GM19397 (cell line): ENCODE measurements around the gene REEP6.
"Not testable (repeated sequence)": the region's sequence is repeated elsewhere in the genome, so short reads cannot be mapped to it uniquely, and the experiment has no call there.

Experiments
- ATAC-seq: cut with Tn5 transposase; IDR thresholded peaks from one replicate; pipeline ENCODE4 v1.9.1; 2021; ENCODE audit warnings: mild to moderate bottlenecking, moderate library complexity; ENCODE audit not compliant: unreplicated experiment

Gene REEP6

DNA sequence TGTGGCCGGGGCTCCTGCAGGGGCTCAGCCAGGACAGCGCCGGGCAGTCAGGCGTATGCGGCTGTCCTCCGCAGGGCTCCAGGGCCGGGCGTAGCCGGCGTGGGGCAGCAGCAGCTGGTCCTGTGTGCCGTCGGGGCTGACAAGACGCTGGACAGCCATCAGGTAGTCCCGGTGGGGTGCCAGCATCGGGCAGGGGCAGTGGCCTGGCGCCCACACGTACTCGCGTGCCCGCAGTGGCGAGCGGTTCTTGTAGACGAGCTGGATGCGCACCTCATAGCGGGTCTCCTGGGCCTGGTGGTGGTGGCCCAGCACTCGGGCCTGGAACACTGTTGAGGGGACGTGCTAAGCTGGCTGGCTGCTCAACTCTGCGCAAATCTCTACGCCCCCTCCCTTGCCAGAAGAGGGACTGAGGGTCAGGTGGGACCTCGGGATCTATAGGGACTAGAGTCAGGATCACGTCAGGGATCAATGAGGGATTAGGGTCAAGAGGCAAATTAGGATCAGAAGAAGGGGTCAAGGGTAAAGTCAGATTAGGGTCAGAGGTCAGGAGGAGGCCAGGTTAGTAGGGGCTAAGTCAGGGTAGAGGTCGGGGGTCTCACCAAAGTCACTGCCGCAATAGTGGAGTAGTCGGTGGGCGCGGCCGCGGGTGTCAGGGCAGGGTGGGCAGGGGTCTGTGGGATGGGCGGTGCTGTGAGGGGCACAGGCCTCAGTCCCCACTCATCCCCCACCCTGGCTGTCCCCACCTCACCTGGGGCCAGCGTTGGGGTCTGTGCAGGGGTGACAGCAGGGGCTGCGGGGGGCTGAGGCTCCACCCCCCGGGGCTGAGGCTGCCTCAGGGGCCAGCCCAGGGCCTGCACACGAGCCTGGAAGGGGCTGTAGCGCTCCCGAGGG lies 15.3 kb downstream of the REEP6 start:
- ATAC-seq: no peak

DNA sequence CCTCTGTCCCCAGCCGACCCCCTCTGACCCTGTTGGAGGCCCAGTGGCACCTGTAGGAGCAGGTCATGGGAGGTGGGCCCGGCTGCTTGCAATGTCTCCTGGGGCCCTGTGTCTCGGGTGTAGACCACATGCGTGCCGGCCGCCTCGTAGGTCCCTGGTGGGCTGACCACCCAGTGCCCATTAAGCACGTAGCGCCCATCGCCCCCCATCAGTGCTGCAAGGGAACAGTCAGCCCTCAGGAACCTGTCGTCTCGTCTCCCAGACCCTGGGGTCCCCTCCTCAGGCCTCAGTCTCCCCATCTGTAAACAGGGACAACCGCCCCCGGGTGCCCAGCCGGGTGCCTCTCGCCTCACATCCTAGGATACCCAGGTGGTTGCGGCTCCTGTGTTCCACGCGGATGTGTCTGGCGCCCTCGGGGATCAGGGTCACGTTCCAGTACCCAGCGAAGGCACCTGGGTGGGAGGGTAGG lies 16.2 kb downstream of the REEP6 start:
- no peak for ATAC-seq

DNA sequence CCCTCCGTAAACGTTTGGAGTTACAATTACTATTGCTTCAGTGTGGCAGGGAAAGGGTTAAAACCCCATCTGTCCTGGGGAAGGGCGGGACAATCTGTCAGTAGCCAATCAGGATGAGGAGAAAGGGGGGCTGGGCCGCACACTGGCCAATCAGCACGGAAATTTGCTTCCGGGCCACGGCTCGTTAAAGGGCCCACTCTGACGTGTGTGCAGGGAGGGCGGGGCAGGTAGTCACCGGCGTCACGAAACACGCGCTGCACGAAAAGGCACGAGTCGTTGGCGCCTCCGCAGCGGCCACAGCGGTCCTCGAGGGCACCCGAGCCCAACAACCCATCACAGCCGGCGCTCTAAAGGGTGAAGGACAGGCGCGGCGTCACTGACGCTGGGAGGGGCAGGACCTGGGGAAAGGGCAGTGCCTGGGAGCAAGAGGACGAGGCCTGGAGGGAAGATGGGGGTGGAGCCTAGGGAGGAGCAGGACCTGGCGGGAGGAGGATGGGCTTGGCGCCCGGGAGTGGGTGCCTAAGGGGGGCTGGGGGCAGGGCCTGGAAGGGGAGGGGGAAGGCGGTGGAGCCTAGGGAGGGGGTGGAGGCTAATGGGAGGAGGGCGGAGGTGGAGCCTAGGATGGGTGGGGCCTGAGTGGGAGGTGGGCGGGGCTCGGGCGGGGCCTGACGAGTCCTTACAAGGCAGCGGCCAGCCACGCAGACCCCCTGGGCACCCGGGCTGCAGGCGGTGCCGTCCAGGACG lies 17.0 kb downstream of the REEP6 start:
- ATAC-seq: no peak

DNA sequence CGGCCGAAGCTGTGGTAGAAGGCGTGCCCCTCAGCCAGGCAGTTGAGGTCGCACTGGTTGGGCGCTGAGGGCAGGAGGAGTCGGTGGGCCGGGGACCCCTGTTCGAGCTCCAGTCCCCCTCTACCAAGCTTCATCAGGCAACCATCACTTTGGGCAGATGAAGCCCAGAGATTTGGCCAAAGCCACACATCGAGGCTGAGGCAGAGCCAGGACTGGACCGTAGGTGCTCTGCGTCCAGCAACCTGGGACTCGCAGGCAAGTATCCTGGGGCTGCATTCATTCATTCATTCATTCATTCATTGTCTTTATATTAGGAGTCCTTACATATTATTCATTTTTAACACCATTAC lies 17.5 kb downstream of the REEP6 start:
- no peak for ATAC-seq

DNA sequence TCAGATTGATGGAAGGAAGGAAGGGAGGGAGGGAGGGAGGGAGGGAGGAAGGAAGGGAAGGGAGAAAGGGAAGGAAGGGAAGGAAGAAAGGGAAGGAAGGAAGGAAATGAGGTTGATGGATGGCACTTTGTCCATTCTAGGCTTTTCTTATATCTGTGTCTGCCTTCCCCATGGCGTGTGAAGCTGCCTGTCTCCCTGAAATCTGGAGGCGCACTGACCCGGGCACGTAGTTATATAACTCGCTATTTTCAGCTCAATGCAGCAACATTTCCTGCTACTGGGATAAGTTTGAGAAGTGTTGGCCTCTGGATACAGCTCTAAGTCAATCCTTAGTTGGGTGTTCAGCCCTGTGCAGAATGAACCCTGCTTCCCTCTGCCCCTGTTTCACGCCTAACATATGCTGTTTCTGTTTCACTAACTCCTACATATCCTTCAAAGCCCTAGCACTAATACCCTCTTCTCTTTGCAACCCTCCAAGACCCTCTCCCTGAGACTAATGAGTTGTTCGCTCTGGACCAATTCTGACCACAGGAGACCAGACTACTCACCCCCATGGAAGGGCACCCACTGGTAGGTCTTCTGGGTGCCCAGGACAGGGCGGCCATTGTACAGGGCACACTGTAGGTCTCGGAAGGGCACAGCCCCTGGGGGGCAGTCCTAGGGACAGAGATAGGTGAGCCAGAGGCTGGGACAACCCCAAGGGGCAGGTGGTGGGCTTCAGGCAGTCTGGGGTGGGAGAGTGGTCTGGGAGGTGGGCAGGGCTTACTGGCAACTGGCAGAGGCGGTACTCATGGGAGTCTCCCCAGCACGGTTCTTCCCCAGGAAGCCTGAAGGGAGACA lies 18.8 kb downstream of the REEP6 start:
- ATAC-seq: no peak

- ATAC-seq: no peak
Measured at GRCh38 chr19:1510442-1510806, 19.4 kb downstream of the REEP6 start.

GRCh38 chr19:1510807-1511206 lies 19.8 kb downstream of the REEP6 start:
- no peak for ATAC-seq

GRCh38 chr19:1511318-1512317 lies 20.6 kb downstream of the REEP6 start:
- ATAC-seq: no peak

- no peak for ATAC-seq
Measured at GRCh38 chr19:1512671-1513498, 21.9 kb downstream of the REEP6 start, which contains the start of gene ADAMTSL5. Gene ADAMTSL5 (minus strand): TSS chr19:1513019. CDS start chr19:1510943, 2,076 bp downstream.

DNA sequence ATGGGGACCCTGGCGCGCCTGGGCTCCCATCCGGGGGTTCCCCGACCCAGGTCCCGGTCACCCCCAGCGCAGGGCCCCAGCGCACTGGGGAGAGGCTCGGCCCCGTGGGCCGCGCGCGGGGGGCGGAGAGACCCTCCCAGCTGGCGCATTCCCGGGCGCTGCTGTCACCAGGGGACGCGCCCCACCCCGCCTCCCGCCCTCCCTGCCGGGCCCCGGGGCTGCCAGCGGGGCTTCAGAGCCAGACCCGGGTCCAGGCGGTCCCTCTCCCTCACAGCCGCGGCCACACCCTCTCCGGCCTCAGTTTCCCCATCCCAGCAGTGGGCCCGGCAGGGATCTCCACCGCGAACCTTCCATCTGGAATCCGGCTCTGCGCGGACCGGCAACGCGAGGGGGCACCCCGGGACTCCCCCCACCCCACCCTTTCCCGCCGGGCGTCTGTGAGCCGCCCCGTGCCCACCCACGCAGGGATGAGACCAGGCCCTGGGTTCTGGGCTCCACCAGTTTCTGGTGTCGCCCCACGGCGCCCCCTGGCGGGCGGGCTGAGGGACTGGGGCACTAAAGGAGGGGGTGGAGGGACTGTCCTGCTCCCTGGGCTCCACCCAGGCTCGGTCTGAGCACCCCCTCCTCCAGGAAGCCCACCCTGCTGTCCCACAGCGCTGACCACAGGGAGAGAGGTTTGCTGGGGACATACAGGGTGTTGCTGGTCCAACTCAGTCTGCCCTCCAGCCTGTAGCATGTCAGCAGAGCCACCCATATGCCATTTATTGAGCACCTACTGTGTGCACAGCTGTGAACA lies 22.7 kb downstream of the REEP6 start:
- ATAC-seq: no peak

GRCh38 chr19:1514295-1514661 lies 23.3 kb downstream of the REEP6 start:
- no peak for ATAC-seq

- ATAC-seq: no peak
Measured at GRCh38 chr19:1514986-1515721, 24.2 kb downstream of the REEP6 start.

GRCh38 chr19:1516395-1516753 lies 25.4 kb downstream of the REEP6 start:
- no peak for ATAC-seq

DNA sequence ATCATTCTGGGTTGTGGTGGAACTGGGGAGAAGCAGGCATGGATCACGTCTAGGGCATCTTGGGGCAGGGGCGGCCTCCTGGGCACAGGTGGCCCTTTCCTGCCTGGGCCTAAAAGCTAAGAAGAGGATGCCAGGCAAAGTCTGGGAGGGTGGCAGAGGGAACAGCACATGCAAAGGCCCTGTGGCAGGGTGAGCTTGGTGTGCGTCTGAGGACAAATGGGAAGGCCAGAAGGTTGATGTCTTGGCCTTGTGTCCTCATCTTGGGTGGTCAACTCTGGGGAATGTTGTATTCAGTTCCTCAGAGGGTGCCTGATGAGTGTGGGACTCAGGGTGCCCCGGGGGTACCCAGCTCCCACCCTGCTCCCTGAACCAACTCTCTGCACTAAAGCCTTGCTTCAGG lies 27.5 kb downstream of the REEP6 start:
- no peak for ATAC-seq

DNA sequence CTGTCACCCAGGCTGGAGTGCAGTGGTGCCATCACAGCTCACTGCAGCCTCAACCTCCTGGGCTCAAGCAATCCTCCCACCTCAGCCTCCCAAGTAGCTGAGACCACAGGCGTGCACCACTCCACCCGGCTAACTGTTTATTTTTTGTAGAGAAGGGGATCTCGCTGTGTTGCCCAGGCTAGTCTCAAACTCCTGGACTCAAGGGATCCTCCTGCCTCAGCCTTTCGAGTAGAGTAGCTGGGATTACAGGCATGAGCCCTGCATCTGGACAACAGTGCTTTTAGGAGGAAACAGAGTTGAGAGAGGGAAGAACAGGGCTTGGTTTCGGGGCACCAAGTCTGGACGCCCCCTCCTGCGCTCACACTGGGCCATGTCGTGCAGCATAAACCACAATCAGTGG lies 28.8 kb downstream of the REEP6 start:
- not testable (repeated sequence) for ATAC-seq

- no peak for ATAC-seq
Measured at GRCh38 chr19:1520203-1520780, 29.3 kb downstream of the REEP6 start.

GRCh38 chr19:1521636-1522035 lies 30.7 kb downstream of the REEP6 start:
- ATAC-seq: no peak
